Loucy (cell line): ENCODE data around the gene OGA.

Experiments used
- H2AFZ ChIP-seq: fragments of 200-600 bp; sonication (generic); 2 replicates; pipeline ENCODE4 v1.6.0; 2016; ENCODE audit warnings: antibody characterized with exemption, mild to moderate bottlenecking, low read length, moderate library complexity
- H3F3A ChIP-seq: fragments of 200-600 bp; 2 replicates; pipeline ENCODE4 v1.6.0; 2016; ENCODE audit warnings: antibody characterized with exemption, low read depth, mild to moderate bottlenecking
- H3K27me3 ChIP-seq: fragments of 200-600 bp; sonication (generic); 2 replicates; pipeline ENCODE4 v1.6.1; 2014; ENCODE audit warnings: low read length, mild to moderate bottlenecking; ENCODE audit not compliant: insufficient read depth, poor library complexity, severe bottlenecking
- H3K36me3 ChIP-seq: fragments of 200-600 bp; sonication (generic); 2 replicates; pipeline ENCODE4 v1.6.1; 2016; ENCODE audit warnings: low read length; ENCODE audit not compliant: insufficient read depth
- H3K4me1 ChIP-seq: fragments of 200-600 bp; sonication (generic); 2 replicates; pipeline ENCODE4 v1.5.1; 2014; ENCODE audit warnings: low read length, mild to moderate bottlenecking; ENCODE audit not compliant: insufficient read depth, poor library complexity, severe bottlenecking
- H3K4me2 ChIP-seq: fragments of 200-600 bp; sonication (generic); 2 replicates; pipeline ENCODE4 v1.6.0; 2014; ENCODE audit warnings: antibody characterized with exemption, low read length, low read depth, mild to moderate bottlenecking; ENCODE audit not compliant: poor library complexity, severe bottlenecking
- H3K4me3 ChIP-seq: fragments of 200-600 bp; sonication (generic); 2 replicates; pipeline ENCODE4 v1.5.1; 2014; ENCODE audit warnings: low read length, mild to moderate bottlenecking, mixed read lengths; ENCODE audit not compliant: poor library complexity, severe bottlenecking
- H3K79me2 ChIP-seq: fragments of 200-600 bp; sonication (generic); 2 replicates; pipeline ENCODE4 v1.6.1; 2014; ENCODE audit warnings: low read length; ENCODE audit not compliant: insufficient read depth
- H3K9ac ChIP-seq: fragments of 200-600 bp; sonication (generic); 2 replicates; pipeline ENCODE4 v1.6.0; 2014; ENCODE audit warnings: mild to moderate bottlenecking, low read depth, low read length, moderate library complexity; ENCODE audit not compliant: poor library complexity, severe bottlenecking
- H3K9me2 ChIP-seq: fragments of 200-600 bp; sonication (generic); replicated peaks from 2 replicates; pipeline ENCODE4 v1.6.1; 2016; ENCODE audit warnings: low read depth, low read length, mixed read lengths
- H3K9me3 ChIP-seq: fragments of 200-600 bp; sonication (generic); 2 replicates; pipeline ENCODE4 v1.6.1; 2014; ENCODE audit warnings: mild to moderate bottlenecking, antibody characterized with exemption, low read length, low read depth; ENCODE audit not compliant: insufficient read depth
- H4K20me1 ChIP-seq: fragments of 200-600 bp; sonication (generic); 2 replicates; pipeline ENCODE4 v1.6.0; 2014; ENCODE audit warnings: antibody characterized with exemption, low read length, mild to moderate bottlenecking; ENCODE audit not compliant: insufficient read depth, poor library complexity, severe bottlenecking
- EZH2phosphoT487 ChIP-seq: fragments of 200-600 bp; IDR thresholded peaks from 2 replicates; pipeline ENCODE4 v1.6.1; 2018; ENCODE audit warnings: antibody characterized with exemption, mild to moderate bottlenecking, moderate library complexity, borderline replicate concordance
- TF ChIP-seq, protein P1 (sequence below): fragments of 200-600 bp; sonication (generic); conservative IDR thresholded peaks from 2 replicates; pipeline ENCODE4 v1.5.1; 2014; ENCODE audit warnings: mild to moderate bottlenecking, antibody characterized with exemption, low read length

The OGA gene

DNA sequence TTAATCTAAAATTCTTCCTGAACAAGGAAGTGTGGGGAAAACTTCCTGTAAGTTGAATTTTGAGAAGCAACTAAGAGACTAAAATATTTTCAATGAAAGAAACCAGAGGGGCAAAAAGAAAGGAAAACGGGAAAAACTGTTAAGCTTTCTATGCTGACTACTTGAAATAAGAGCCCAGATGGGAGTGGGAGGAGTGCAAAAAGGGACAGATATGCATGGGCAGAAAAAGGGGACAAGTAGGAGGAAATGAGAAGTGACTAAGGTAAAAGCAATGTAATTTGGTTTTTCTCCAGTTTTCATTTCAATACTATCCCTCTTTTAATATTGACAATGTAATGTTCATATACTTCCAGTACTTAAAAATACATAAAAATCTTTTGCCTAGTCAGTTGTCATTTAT lies 11.1 kb downstream of the OGA start:
- no peak for TF ChIP-seq EZH2phosphoT487
- TF ChIP-seq, protein P1, sequence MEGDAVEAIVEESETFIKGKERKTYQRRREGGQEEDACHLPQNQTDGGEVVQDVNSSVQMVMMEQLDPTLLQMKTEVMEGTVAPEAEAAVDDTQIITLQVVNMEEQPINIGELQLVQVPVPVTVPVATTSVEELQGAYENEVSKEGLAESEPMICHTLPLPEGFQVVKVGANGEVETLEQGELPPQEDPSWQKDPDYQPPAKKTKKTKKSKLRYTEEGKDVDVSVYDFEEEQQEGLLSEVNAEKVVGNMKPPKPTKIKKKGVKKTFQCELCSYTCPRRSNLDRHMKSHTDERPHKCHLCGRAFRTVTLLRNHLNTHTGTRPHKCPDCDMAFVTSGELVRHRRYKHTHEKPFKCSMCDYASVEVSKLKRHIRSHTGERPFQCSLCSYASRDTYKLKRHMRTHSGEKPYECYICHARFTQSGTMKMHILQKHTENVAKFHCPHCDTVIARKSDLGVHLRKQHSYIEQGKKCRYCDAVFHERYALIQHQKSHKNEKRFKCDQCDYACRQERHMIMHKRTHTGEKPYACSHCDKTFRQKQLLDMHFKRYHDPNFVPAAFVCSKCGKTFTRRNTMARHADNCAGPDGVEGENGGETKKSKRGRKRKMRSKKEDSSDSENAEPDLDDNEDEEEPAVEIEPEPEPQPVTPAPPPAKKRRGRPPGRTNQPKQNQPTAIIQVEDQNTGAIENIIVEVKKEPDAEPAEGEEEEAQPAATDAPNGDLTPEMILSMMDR = no peak

DNA sequence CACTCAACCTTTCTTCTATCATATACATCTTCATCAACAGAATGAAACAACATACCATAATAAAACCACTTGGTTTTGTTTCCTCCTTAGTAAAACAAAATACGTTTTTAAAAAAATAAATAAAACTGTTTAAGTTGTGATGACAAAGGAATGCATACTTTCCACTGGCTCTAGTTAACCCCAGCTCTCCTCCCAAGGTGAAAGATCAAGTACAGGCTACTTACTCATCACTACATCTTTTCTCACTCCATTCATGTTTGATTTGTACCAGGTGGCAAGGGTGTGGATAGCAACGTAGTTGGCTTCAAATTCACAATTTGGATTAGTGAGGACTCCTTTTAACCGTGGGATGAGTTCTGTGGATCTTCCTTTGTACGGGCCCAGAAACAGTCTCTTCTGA lies 14.7 kb downstream of the OGA start:
- Histone ChIP-seq H2AFZ (no peak overlapping the region), H3F3A (no peaks in the 10 kb centered on the region), H3K4me1 (no peaks in the 10 kb centered on the region), H3K4me3 (no peak overlapping the region), H3K9ac (no peak overlapping the region), H3K79me2 (peaks cover 48% of the 10 kb centered on the region; the same call in 1 of the 2 replicates), H3K9me2 (no peaks in the 10 kb centered on the region), H3K27me3 (no peaks in the 10 kb centered on the region), H3K4me2 (no peak overlapping the region), H4K20me1 (peaks cover 43% of the 10 kb centered on the region), H3K36me3 (peaks cover 94% of the 10 kb centered on the region), H3K9me3 (no peaks in the 10 kb centered on the region)
- TF ChIP-seq, protein P1 = no peak
- no peak for TF ChIP-seq EZH2phosphoT487

More for the DNA sequence above, 11.1 kb downstream of the OGA start:
- H3K9ac ChIP-seq = no peak overlapping the region
- peaks cover 47% of the 10 kb centered on the region for H4K20me1 ChIP-seq
- no peaks in the 10 kb centered on the region for H3F3A ChIP-seq
- H3K79me2 ChIP-seq = peaks cover 50% of the 10 kb centered on the region
- H3K4me3 ChIP-seq = no peak overlapping the region
- H3K9me2 ChIP-seq = no peaks in the 10 kb centered on the region
- no peaks in the 10 kb centered on the region for H3K4me1 ChIP-seq
- no peaks in the 10 kb centered on the region for H3K27me3 ChIP-seq
- H3K4me2 ChIP-seq = no peak overlapping the region
- no peaks in the 10 kb centered on the region for H3K9me3 ChIP-seq
- no peak overlapping the region for H2AFZ ChIP-seq
- peaks cover 91% of the 10 kb centered on the region for H3K36me3 ChIP-seq

DNA sequence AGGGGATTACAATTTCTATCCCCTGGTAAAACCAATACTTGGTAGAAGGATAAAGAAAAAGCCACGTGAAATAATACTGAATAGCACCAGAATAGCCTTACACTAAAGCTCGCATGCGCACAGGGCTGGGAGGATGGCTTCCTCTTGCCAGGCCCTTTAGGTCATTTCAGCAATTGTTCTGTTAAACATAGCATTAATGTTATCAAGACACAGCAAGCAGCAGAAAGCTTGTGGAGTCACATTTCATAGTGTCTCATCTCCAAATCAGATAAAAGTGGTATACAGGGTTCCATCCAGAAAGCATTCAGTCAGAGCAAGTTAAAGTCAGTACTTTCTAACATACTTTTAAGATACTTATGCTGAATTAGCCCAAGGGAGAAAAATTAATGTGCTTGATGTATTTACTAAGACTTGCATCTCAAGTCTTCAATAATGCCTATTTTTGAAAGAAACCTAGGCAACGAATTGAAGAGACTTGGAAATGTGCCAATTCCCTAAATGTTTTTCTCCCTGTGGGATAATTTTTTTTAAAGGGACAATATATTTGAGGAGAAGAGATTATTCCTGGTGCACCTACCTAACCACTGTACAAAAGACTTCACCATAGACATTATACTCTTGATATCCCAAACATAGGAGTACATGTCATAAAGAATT lies 20.7 kb downstream of the OGA start:
- H3K36me3 ChIP-seq = peaks cover 99% of the 10 kb centered on the region
- H3K4me1 ChIP-seq = no peaks in the 10 kb centered on the region
- TF ChIP-seq EZH2phosphoT487 = no peak
- TF ChIP-seq, protein P1 = no peak
- H2AFZ ChIP-seq = no peak overlapping the region
- no peaks in the 10 kb centered on the region for H3K9me3 ChIP-seq
- no peak overlapping the region for H3K9ac ChIP-seq
- no peak overlapping the region for H3K4me3 ChIP-seq
- H3K4me2 ChIP-seq = no peak overlapping the region
- H4K20me1 ChIP-seq = peaks cover 58% of the 10 kb centered on the region
- H3K79me2 ChIP-seq = peaks cover 49% of the 10 kb centered on the region
- no peaks in the 10 kb centered on the region for H3K27me3 ChIP-seq
- H3F3A ChIP-seq = no peaks in the 10 kb centered on the region
- no peaks in the 10 kb centered on the region for H3K9me2 ChIP-seq
